Epithelial cell of proximal tubule (primary cell): ENCODE data around the gene ADGRB2. TPM values are rescaled to one million over a fixed set of nuclear protein-coding genes. Genes with fewer than 3 reads are reported as not detected.

Source experiments
- DNase-seq: peaks from one replicate; pipeline ENCODE4 v3.0.0-alpha.2; 2011; ENCODE audit warnings: low read depth
- H3K4me3 ChIP-seq: 2 replicates; pipeline ENCODE4 v1.5.1; 2011; ENCODE audit warnings: low read depth, mild to moderate bottlenecking, low read length
- total RNA-seq: library from RNA; depleted of rRNA; stranded (reverse); fragments of >200 nt; gene quantifications from 2 replicates; pipeline ENCODE4 v1.2.3, GENCODE V29; 2015
- TF ChIP-seq, protein P1 (sequence below): conservative IDR thresholded peaks from 2 replicates; pipeline ENCODE4 v1.5.1; 2012; ENCODE audit warnings: low read depth, mild to moderate bottlenecking, low read length

The ADGRB2 gene
- total RNA-seq, 1 donor from 2014 or later: 1.2 TPM

DNA sequence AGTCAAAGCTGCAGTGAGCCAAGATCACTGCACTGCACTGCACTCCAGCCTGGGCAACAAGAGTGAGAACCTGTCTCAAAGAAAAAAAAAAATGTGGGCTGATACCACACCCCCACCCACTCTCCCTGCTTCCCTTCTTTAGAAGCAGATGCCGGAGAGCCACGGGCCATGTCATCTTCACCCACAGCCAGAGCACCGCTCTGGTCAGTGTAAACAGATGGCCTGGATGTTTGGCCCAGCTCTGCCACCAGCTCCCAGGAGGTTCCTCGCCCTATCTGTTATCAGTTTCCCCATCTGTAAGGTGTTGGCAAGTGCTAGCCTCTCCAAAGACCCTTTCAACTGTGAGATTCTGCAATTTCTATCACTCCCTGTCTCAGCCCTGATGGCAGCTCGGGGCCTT is 11.9 kb upstream of the ADGRB2 start:
- TF ChIP-seq, protein P1, sequence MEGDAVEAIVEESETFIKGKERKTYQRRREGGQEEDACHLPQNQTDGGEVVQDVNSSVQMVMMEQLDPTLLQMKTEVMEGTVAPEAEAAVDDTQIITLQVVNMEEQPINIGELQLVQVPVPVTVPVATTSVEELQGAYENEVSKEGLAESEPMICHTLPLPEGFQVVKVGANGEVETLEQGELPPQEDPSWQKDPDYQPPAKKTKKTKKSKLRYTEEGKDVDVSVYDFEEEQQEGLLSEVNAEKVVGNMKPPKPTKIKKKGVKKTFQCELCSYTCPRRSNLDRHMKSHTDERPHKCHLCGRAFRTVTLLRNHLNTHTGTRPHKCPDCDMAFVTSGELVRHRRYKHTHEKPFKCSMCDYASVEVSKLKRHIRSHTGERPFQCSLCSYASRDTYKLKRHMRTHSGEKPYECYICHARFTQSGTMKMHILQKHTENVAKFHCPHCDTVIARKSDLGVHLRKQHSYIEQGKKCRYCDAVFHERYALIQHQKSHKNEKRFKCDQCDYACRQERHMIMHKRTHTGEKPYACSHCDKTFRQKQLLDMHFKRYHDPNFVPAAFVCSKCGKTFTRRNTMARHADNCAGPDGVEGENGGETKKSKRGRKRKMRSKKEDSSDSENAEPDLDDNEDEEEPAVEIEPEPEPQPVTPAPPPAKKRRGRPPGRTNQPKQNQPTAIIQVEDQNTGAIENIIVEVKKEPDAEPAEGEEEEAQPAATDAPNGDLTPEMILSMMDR: no peak
- no peak for DNase-seq
- H3K4me3 ChIP-seq: no peak overlapping the region

DNA sequence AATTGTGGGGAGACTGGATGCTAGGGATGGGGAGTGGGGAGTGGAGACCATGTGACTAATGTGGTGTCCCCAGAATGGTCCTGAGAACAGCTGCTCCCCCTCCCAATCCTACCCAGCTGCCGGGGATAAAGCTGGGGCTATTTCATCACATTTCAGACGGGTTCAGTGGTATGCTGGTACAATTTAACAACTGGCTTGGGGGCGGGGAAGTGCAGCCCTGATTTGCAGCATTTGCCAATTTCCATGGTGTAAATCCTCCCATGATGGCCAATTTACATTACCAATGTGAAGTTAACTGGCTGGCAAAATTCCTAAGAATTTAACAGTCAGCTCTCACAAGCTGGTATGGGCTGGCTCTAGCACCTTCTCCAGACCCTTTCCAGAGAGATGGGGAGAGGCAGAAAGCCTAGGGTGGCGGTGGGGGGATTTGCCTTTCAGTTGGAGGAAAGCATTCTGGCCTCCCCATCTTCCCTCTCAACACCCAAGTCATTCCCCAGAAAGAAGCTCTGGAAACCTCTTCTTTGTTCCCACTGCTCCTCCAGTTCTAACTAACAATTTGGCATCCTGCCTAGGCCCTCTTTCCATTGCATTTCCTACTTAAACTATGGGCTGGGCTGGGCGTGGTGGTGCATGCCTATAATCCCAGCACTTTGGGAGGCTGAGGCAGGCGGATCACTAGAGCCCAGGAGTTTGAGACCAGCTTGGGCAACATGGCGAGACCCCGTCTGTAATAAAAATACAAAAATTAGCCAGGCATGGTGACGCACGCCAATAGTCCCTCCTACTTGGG is 11.3 kb upstream of the ADGRB2 start:
- H3K4me3 ChIP-seq: no peak overlapping the region
- TF ChIP-seq, protein P1: no peak
- no peak for DNase-seq

DNA sequence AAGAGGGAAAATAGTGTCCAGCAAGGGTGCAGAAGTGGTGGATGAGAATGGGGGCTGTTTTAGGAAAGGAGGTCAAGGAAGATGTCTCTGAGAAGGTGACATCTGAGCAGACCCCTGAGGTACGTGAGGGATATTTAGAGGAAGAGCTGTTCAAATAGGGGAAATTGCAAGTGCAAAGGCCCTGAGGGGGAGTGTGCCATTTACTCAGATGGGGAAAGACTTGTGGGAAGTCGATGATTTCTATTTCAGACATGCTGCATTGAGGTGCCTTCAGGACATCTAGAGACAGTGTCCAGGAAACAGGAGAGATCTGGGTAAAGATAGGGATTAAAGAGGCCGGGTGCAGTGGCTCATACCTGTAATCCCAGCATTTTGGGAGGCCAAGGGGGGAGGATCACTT is 10.4 kb upstream of the ADGRB2 start:
- no peak for DNase-seq
- H3K4me3 ChIP-seq: no peak overlapping the region
- TF ChIP-seq, protein P1: no peak

DNA sequence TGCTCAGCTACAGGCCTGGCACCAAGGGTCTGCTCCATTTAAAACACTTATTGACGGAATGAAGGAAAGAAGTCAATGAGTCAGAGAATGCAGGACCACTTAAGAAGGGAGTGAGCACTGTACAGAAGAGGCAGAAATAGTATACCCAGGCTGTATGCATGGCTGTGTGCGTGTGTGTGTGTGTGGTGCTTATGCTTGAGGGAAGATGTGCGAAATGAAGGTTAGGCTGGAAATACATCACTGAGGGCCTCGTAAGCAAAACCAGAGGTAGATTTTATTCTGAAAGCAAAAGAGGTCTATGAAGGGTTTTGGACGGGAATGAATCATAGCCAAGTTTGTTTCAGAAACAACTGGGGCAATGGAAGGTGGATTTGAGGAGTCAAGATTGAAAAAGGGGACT is 9.7 kb upstream of the ADGRB2 start:
- TF ChIP-seq, protein P1: no peak
- no peak for DNase-seq
- H3K4me3 ChIP-seq: no peak overlapping the region

DNA sequence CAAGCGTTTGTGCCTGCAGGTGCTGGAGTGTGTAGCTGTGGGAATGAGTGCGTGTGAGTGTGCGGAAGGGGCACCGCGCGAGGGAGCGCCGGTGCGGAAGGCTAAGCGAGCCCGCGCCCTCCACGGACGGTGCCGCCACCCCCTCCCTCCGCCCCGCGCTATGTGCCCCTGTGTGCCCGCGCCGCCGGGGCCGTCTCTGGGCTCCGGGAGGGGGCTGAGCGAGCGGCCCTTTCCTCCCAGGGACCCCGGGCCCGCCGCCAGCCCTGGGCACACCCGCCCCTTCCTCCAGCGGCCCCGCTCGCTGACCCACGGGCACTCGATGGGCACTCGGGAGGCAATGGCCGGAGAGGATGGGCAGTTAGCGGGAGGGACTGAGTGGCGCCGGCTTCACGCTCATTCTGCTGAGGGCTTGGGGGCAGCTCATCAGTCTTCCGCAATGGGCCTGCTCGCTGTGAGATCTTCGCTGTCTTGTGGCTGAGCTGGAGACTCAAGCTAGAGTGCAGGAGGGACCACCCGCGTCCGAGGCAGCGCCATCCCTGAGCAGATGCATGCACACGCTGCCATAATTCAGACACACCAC is 8.6 kb upstream of the ADGRB2 start:
- TF ChIP-seq, protein P1: no peak
- no peak for DNase-seq
- H3K4me3 ChIP-seq: no peak overlapping the region

DNA sequence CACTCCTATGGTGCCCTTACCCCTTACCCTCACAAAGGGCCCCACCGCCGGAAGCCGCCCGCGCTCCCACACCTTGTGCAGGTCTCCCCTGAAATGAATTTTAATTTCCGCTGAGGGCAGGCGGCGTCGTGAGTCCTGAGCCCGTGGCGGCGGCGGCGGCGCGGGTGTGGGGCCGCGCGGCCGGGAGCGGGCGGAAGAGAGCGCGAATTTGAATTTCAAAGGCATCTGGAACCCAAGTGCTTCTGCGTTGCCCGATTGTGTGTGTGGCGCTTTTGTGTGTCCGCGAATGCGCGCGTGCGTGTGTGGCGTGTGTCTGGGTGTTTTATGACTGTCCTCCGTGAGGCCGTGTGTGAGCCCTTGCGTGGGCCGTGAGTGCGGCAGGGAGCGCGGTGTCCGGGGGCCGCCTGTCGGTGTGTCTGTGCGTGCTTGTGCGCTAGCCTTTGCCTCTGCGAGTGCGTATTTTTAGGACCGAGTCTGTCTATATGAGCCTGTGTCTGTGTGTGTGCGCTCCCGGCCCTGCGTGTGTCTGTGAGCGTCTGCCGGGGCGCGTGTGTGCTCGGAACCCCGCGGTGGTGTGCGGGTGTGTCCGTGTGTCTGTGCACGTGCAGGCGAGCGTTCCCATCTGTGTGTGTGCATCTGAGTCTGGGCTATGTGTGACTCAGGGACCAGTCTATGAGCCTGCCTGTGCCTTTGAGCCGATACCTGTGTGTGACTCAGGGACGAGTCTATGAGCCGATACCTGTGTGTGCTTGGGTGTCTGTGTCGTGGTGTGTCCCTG is 7.9 kb upstream of the ADGRB2 start:
- TF ChIP-seq, protein P1: no peak
- no peak overlapping the region for H3K4me3 ChIP-seq
- DNase-seq: no peak
